Mononuclear cell (primary cell): ENCODE measurements around the gene ATP2C1. TPM values are rescaled to one million over a fixed set of nuclear protein-coding genes. Genes with fewer than 3 reads are reported as not detected.
"Not testable (repeated sequence)": the region's sequence is repeated elsewhere in the genome, so short reads cannot be mapped to it uniquely, and the experiment has no call there.

Experiments used
- H3K27me3 ChIP-seq: 2 replicates; pipeline ENCODE4 v1.6.0; 2011; ENCODE audit warnings: low read length, control low read depth; ENCODE audit not compliant: insufficient read depth
- H3K4me1 ChIP-seq: 2 replicates; pipeline ENCODE4 v1.5.1; 2011; ENCODE audit warnings: mild to moderate bottlenecking, low read length, control low read depth; ENCODE audit not compliant: insufficient read depth
- H3K4me3 ChIP-seq: 2 replicates; pipeline ENCODE4 v1.5.1; 2011; ENCODE audit warnings: mild to moderate bottlenecking, low read length, moderate library complexity
- H3K9me3 ChIP-seq: 2 replicates; pipeline ENCODE4 v1.5.1; 2011; ENCODE audit warnings: low read depth, mild to moderate bottlenecking, control low read depth, low read length
- total RNA-seq: library from RNA; depleted of rRNA; stranded (reverse); fragments of >200 nt; gene quantifications from one replicate; pipeline ENCODE4 v1.2.3, GENCODE V29; 2012

ATP2C1 gene, protein sequence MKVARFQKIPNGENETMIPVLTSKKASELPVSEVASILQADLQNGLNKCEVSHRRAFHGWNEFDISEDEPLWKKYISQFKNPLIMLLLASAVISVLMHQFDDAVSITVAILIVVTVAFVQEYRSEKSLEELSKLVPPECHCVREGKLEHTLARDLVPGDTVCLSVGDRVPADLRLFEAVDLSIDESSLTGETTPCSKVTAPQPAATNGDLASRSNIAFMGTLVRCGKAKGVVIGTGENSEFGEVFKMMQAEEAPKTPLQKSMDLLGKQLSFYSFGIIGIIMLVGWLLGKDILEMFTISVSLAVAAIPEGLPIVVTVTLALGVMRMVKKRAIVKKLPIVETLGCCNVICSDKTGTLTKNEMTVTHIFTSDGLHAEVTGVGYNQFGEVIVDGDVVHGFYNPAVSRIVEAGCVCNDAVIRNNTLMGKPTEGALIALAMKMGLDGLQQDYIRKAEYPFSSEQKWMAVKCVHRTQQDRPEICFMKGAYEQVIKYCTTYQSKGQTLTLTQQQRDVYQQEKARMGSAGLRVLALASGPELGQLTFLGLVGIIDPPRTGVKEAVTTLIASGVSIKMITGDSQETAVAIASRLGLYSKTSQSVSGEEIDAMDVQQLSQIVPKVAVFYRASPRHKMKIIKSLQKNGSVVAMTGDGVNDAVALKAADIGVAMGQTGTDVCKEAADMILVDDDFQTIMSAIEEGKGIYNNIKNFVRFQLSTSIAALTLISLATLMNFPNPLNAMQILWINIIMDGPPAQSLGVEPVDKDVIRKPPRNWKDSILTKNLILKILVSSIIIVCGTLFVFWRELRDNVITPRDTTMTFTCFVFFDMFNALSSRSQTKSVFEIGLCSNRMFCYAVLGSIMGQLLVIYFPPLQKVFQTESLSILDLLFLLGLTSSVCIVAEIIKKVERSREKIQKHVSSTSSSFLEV
- 46.8 TPM for total RNA-seq

DNA sequence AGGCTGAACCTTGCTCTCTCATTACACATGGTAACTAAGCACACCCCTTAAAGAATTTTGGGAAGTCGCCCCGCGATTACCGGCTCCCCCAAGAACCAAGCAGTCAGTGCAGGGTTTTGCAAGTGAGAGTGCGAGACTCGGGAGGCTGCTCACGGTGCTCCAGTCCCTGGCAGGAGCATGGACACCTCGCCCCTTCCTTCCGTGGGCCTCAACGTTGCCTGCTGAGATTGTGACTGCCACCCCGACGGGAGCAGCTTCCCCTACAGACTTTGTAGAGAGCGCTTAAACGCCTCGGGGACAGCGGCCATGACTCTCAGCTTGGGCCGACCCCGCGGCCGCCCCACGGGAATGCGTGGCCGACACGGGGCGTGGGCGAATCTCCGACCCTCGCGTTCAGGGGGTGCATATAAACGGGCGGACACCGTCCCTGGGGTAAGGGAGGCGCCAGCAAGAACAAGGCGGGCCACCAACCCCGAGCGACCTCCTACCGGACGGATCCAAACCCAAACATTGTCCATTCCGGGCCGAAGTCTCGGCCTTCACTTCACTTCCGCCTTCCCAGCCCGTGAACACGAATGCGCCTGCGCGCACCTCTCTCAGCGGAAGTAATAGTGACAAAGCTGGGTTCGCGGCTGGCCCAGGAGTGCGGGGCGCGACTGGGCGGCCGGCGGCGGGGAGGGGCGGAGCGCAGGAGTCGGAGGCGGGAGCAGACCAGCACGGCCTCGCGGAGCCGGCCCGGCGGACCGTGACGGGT lies at the start of gene ATP2C1:
Gene ATP2C1 (plus strand): TSS at position 709 of the 754 bp plus-strand sequence. CDS start 686 bp downstream, outside the sequence.
- Histone ChIP-seq H3K27me3 (no peaks in the 10 kb centered on the region), H3K9me3 (no peaks in the 10 kb centered on the region), H3K4me3 (peak within 1 kb of the TSS; percentile 80)

DNA sequence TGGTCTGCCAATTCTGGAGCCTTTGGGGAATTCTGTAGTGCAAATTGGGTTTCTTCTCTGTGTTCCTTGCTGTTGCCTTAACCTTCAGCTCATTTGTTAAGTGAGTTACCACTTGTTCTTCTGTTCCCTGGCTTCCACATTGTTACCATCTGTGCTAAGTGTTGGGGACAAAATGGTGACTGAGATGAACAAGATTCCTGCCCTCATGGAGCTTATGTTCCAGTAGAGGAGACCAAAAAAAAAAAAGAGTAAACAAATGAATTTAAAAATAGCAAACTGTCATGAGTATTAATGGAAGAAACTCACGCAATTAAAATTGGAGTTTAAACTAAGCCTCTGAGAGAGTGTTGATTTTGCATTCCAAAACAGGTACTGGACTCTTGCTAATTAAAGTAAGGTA lies 49.4 kb upstream of the ATP2C1 start:
- Histone ChIP-seq H3K4me1 (peaks cover 15% of the 10 kb centered on the region), H3K27me3 (no peaks in the 10 kb centered on the region), H3K9me3 (no peaks in the 10 kb centered on the region), H3K4me3 (no peak overlapping the region)

More for the DNA sequence above, at the start of gene ATP2C1:
- peaks cover 11% of the 10 kb centered on the region for H3K4me1 ChIP-seq

DNA sequence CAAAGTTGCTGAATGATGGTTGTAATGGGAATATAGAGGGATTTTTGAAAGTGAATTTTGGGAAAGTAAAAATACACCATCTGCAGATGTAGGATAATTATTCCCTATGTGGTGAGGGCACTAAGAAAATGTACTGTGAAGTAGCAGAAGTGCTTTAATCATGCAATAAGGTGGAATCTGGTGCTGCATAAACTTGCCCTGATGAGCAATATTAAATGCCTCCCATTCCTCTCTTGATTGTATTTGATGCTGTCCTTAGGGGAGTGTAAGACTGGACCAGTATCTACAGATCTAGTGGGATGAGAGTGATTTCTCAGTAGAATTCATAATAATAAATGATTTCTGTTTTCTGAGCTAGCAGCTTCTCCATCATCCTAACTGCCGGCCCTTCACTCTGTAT lies 47.7 kb upstream of the ATP2C1 start:
- Histone ChIP-seq H3K27me3 (no peaks in the 10 kb centered on the region), H3K4me3 (no peak overlapping the region), H3K4me1 (peaks cover 20% of the 10 kb centered on the region), H3K9me3 (no peaks in the 10 kb centered on the region)

DNA sequence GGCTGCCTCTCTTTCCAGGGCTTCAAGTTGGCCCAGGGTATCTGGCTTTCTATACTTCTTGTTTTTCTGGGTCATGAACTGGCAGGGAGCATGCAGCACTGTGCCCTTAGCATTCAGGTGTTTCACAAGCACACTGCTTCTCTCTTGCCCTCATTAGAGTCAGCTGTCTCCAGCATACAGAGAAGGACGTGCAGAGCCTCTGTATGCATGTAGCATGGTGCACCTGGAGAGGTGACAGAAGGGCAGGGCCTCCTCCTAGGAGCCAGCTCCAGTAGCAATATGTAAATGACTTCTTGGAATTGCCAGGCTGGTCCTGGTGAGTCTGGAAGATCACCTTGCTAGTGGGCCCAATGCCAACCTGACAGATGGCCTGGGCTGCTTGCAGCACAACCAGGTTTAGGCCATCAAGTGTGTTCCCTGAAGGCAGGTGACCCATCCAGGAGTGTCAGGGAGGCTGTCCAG lies 44.8 kb upstream of the ATP2C1 start:
- peaks cover 20% of the 10 kb centered on the region for H3K4me1 ChIP-seq
- H3K4me3 ChIP-seq, result no peak overlapping the region
- no peaks in the 10 kb centered on the region for H3K9me3 ChIP-seq
- no peaks in the 10 kb centered on the region for H3K27me3 ChIP-seq

DNA sequence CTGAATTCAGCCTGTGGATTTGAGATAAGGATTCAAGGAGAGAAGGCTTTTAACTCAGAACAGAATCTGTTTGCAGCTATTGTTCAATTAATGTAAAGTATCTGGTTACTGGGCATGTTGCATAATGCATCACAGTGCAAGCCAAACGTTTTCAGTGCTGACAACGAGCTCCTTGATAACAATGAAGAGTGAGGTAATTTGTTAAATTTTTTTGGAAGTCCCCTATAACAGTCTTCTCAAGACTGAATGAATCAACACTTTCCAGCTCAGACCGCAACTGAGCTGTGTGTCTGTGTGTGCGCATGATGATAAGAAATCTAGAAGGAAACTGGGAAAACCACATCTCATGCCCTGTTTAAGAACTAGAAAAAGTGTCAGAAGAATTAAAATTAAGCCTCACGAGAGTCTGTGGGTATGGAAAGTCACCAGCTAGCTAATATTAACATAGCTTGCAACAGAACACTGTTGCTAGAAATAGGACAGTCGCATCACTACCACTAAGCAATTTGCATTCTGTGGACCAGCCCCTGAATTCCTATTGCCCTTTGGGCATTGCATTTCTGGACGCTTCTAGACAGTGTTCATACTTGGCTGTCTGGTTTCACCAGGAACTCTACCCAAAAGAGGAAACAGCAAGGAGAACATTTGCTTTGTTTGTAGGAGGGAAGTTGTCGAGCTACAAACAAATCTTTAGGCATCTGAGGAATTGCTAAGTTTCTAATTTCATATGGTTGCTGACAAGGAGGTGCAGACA lies 43.7 kb upstream of the ATP2C1 start:
- no peaks in the 10 kb centered on the region for H3K27me3 ChIP-seq
- peak overlapping the region; percentile 12 for H3K4me3 ChIP-seq
- no peaks in the 10 kb centered on the region for H3K9me3 ChIP-seq
- H3K4me1 ChIP-seq, result peaks cover 20% of the 10 kb centered on the region

DNA sequence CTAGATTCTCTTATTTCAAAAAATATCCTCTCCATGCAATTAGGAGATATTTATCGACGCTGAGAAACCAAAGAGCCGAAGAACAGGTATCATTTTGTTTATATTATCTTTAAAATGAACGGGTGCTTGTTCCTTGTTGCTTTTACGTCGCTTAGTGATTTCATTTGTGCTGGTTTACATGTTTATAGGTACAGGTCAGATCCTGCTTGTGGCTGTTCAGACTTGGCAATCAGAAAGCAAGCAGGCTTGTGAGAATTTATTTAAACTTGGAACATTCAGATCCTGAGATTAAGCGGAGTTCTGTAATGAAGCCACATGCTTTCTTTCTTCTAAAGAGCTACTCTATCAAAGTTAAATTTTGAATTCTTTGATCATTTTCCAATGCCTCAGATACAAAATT lies 43.0 kb upstream of the ATP2C1 start:
- H3K9me3 ChIP-seq, result no peaks in the 10 kb centered on the region
- H3K4me3 ChIP-seq, result peak overlapping the region; percentile 12
- H3K27me3 ChIP-seq, result no peaks in the 10 kb centered on the region
- H3K4me1 ChIP-seq, result peaks cover 20% of the 10 kb centered on the region

DNA sequence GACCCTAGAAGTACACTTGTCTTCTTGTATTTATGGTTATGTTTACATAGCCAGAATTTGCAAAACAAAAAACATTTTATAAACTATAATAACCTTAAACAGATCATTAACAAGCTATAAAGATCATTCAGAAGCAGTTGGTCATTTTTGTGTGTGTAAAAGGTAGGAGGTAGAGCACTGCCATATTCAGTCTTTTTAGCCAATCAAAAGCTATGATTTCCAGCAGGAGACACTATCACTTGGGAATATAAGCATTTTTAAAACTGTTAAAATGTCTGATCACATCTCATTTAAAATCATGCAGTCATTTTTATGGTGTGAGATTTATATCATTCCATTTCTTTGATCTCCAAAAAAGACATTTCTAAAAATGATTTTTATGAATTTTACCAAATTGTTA lies 42.6 kb upstream of the ATP2C1 start:
- H3K9me3 ChIP-seq, result no peaks in the 10 kb centered on the region
- H3K4me3 ChIP-seq, result no peak overlapping the region
- H3K27me3 ChIP-seq, result no peaks in the 10 kb centered on the region
- peaks cover 20% of the 10 kb centered on the region for H3K4me1 ChIP-seq

DNA sequence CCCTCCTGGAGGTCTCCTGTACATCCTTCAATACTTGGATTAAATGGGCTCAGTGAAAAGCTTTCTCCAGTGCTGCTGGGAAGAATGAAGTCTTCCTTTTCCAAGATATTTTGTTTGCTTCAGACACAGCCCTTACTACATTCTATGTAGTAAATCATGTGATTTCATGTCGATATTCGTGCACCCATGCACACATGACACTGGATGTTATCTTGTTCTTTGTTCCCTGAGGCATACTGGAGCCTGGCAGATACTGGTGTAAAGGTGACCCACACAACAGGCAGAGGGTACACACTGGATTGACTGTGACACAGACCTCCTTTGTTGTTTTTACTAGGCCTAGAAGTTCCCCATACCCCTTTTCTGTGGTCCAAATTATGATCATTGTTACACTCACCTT lies 40.3 kb upstream of the ATP2C1 start:
- no peaks in the 10 kb centered on the region for H3K27me3 ChIP-seq
- no peaks in the 10 kb centered on the region for H3K9me3 ChIP-seq
- H3K4me3 ChIP-seq, result no peak overlapping the region
- peaks cover 26% of the 10 kb centered on the region for H3K4me1 ChIP-seq

DNA sequence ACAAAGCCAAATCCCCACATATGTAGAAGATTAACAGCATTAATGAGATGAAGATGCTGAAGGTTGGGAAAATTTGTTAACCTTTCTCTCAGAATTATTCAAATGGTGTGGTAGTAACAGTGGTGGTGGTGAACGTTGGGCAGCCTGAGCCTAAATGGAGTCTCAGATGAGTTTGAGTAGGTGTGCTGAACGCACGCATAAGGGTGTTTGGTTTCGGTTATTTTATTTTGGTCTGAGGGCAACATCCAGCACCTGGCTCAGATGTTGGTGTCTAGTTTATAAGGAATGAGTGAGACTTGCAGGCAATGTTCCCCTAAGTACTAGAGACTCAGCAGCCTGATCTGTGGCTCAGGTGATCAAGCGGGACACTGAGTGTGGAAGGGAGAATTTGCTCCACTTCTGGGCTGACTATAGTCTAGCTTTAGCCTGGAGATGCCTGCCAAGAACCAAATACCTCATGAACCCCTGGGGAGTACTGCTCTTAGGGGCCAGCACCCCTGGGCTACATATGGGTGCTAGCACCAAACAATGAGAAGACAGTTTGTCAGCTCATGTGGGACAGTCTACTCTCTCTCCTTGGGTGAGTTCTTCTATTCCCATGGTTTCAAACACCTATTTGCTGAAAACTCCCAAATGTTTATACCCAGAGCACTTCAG lies 39.5 kb upstream of the ATP2C1 start:
- no peaks in the 10 kb centered on the region for H3K27me3 ChIP-seq
- H3K4me1 ChIP-seq, result peaks cover 19% of the 10 kb centered on the region
- no peaks in the 10 kb centered on the region for H3K9me3 ChIP-seq
- H3K4me3 ChIP-seq, result no peak overlapping the region

DNA sequence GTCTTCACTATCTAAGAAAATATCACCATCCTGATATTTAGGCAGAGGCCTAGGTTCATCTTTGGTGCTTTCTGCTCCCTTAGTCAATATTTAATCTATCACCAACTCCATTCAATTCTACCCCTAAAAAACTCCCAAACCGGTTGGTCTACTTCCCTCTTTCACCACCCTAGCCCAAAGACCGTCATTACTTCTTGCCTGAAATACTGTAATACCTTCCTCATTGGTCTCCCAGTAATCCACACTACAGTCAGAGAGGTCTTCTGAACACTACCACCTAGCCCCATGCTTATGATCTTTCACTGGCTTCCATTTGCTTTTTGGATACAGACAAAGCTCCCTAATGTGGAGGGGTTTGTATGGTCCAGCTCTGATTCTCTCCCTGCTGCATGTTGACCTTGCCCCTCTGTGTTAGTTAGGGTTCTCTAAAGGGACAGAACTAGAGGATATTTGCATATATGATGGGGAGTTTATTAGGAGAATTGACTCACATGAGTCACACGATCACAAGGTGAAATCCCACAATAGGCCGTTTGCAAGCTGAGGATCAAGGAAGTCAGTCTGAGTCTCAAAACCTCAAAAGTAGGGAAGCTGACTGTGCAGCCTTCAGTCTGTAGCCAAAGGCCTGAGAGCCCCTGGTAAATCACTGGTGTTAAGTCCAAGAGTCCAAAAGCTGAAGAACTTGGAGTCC lies 36.4 kb upstream of the ATP2C1 start:
- Histone ChIP-seq H3K4me1 (peaks cover 6% of the 10 kb centered on the region), H3K27me3 (no peaks in the 10 kb centered on the region), H3K4me3 (no peak overlapping the region), H3K9me3 (no peaks in the 10 kb centered on the region)

DNA sequence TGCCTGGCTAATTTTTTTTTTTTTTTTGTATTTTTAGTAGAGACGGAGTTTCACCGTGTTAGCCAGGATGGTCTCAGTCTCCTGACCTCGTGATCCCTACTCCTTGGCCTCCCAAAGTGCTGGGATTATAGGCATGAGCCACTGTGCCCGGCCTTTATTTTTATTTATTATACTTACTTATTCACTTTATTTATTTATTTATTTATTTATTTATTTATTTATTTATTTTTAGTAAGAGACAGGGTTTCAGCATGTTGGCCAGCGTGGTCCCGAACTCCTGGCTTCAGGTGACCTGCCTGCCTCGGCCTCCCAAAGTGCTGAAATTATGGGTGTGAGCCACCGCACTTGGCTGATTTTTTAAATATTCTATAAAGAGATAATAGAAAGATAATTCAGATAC lies 31.8 kb upstream of the ATP2C1 start:
- H3K4me1 ChIP-seq, H3K9me3 ChIP-seq, H3K4me3 ChIP-seq, H3K27me3 ChIP-seq: not testable (repeated sequence)

DNA sequence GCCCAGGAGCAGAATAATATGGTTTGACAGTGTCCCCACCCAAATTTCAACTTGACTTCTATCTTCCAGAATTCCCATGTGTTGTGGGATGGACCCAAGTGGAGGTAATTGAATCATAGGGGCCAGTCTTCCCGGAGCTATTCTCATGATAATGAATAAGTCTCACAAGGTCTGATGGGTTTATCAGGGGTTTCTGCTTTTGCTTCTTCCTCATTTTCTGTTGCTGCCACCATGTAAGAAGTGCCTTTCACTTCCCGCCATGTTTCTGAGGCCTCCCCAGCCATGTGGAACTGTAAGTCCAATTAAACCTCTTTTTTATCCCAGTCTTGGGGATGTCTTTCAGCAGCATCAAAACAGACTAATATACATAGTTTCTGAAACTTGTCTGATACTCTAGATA lies 28.4 kb upstream of the ATP2C1 start:
- H3K4me3 ChIP-seq, result no peak overlapping the region
- no peaks in the 10 kb centered on the region for H3K27me3 ChIP-seq
- H3K9me3 ChIP-seq, result no peaks in the 10 kb centered on the region
- no peaks in the 10 kb centered on the region for H3K4me1 ChIP-seq

DNA sequence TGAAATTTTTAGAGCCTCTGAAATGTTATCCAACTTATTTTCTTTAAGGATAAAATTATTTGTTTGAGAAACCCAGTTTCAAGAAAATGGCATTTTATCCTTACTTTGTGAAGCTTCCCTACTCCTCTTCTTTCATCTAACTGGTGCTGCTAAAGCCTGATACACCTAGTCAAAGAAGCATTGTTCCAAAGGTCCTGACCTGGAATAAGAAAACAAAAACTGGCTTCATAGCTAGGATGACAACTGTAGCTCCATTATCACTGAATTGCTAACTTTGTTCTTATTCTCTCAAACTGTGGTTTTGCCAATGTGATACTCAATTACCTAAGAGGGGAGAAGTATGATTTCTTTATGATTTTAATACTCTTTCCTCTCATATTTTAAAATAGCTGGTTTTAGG lies 27.6 kb upstream of the ATP2C1 start:
- Histone ChIP-seq H3K4me3 (no peak overlapping the region), H3K9me3 (no peaks in the 10 kb centered on the region), H3K4me1 (no peaks in the 10 kb centered on the region), H3K27me3 (no peaks in the 10 kb centered on the region)
